Daoy (cell line): Measurements from ENCODE around the gene AK5. TPM values are rescaled to one million over a fixed set of nuclear protein-coding genes. Genes with fewer than 3 reads are reported as not detected.
"Not testable (repeated sequence)": the region's sequence is repeated elsewhere in the genome, so short reads cannot be mapped to it uniquely, and the experiment has no call there.

ENCODE experiments used
- DNase-seq: peaks from one replicate; pipeline ENCODE4 v3.0.0-alpha.2; 2015; ENCODE audit warnings: low read depth
- total RNA-seq: library from RNA; depleted of rRNA; stranded (reverse); fragments of >200 nt; shearing (Covaris generic); gene quantifications from 2 replicates; pipeline ENCODE4 v1.2.3, GENCODE V29; 2014

The AK5 gene
- total RNA-seq, 1 experiment from 2014 or later: 38.6 TPM

- no peak for DNase-seq
These were observed 5.7 kb downstream of the AK5 start for GRCh38 chr1:77287535-77287934.

- no peak for DNase-seq
These were observed 6.5 kb downstream of the AK5 start for GRCh38 chr1:77288275-77288674.

- no peak for DNase-seq
These were observed 8.8 kb downstream of the AK5 start for GRCh38 chr1:77290576-77290975.

GRCh38 chr1:77292551-77292950 lies 10.7 kb downstream of the AK5 start:
- no peak for DNase-seq

- no peak for DNase-seq
These were observed 18.7 kb downstream of the AK5 start for GRCh38 chr1:77300566-77300965.

GRCh38 chr1:77303387-77303786 lies 21.6 kb downstream of the AK5 start:
- no peak for DNase-seq

GRCh38 chr1:77308889-77309621 lies 27.2 kb downstream of the AK5 start:
- DNase-seq: no peak

- DNase-seq: no peak
These were observed 29.1 kb downstream of the AK5 start for GRCh38 chr1:77310924-77311323.

GRCh38 chr1:77312364-77312763 lies 30.5 kb downstream of the AK5 start:
- not testable (repeated sequence) for DNase-seq

- peak; percentile 67 for DNase-seq
These were observed 31.7 kb downstream of the AK5 start for GRCh38 chr1:77313491-77313890.

- DNase-seq: no peak
These were observed 34.2 kb downstream of the AK5 start for GRCh38 chr1:77316006-77316405.

- DNase-seq: no peak
These were observed 35.1 kb downstream of the AK5 start for GRCh38 chr1:77316966-77317365.

GRCh38 chr1:77319036-77319705 lies 37.4 kb downstream of the AK5 start:
- no peak for DNase-seq

GRCh38 chr1:77322061-77322900 lies 40.5 kb downstream of the AK5 start:
- DNase-seq: peak; percentile 92

- DNase-seq: no peak
These were observed 51.7 kb downstream of the AK5 start for GRCh38 chr1:77333501-77333900.

- DNase-seq: no peak
These were observed 54.9 kb downstream of the AK5 start for GRCh38 chr1:77336729-77337128.

GRCh38 chr1:77339326-77339725 lies 57.5 kb downstream of the AK5 start:
- no peak for DNase-seq

GRCh38 chr1:77341195-77341594 lies 59.4 kb downstream of the AK5 start:
- DNase-seq: no peak

- DNase-seq: no peak
These were observed 60.9 kb downstream of the AK5 start for GRCh38 chr1:77342745-77343144.

- peak; percentile 79 for DNase-seq
These were observed 65.8 kb downstream of the AK5 start for GRCh38 chr1:77347646-77348045.

GRCh38 chr1:77348549-77348948 lies 66.7 kb downstream of the AK5 start:
- DNase-seq: no peak

GRCh38 chr1:77349275-77349674 lies 67.5 kb downstream of the AK5 start:
- no peak for DNase-seq
